Activated CD4-positive, alpha-beta memory T cell treated with anti-CD3 and anti-CD28 coated beads, Interleukin-2, amount 10 ng/mL, durations not matched to agents 7 days and 5 days (primary cell): ENCODE measurements around the gene TSPO. TPM values are rescaled to one million over a fixed set of nuclear protein-coding genes. Genes with fewer than 3 reads are reported as not detected.

Experiments
- CTCF ChIA-PET: fragments of 350-600 bp; sonication (Branson Sonifier 250); formaldehyde crosslinking; loops from one replicate; lab custom pipeline; 2021; ENCODE audit warnings: antibody characterized with exemption, inconsistent platforms; lab: Charles Lee
- POLR2A ChIA-PET: fragments of 350-600 bp; sonication (Branson Sonifier 250); formaldehyde crosslinking; loops from one replicate; lab custom pipeline; 2021; ENCODE audit warnings: antibody characterized with exemption; lab: Charles Lee
- DNase-seq: peaks from one replicate; pipeline ENCODE4 v3.0.0-alpha.2; 2020
- H3K27ac Mint-ChIP-seq: one replicate; pipeline ENCODE4 v1.8.0; 2021; ENCODE audit warnings: mild to moderate bottlenecking, mixed read lengths
- H3K27me3 Mint-ChIP-seq: one replicate; pipeline ENCODE4 v1.8.0; 2021; ENCODE audit warnings: mixed read lengths
- H3K36me3 Mint-ChIP-seq: one replicate; pipeline ENCODE4 v1.8.0; 2021; ENCODE audit warnings: low read depth, mixed read lengths
- H3K4me1 Mint-ChIP-seq: one replicate; pipeline ENCODE4 v1.8.0; 2021; ENCODE audit warnings: mixed read lengths
- H3K4me3 Mint-ChIP-seq: one replicate; pipeline ENCODE4 v1.8.0; 2021; ENCODE audit warnings: mild to moderate bottlenecking, mixed read lengths
- H3K9me3 Mint-ChIP-seq: one replicate; pipeline ENCODE4 v1.8.0; 2021; ENCODE audit warnings: mixed read lengths
- total RNA-seq, 2 experiments: library from RNA; stranded (reverse); gene quantifications; one replicate each; pipeline ENCODE4 v1.2.3, GENCODE V29; 2021

Gene TSPO
- total RNA-seq, 2 experiments from 2014 or later = 133 TPM

GRCh38 chr22:43154887-43155536 lies 3.7 kb downstream of the TSPO start:
- Mint-ChIP-seq H3K27me3 (no peaks in the 10 kb centered on the region), H3K36me3 (peaks cover 2% of the 10 kb centered on the region), H3K27ac (no peak overlapping the region), H3K9me3 (no peaks in the 10 kb centered on the region), H3K4me3 (no peak overlapping the region), H3K4me1 (peaks cover 17% of the 10 kb centered on the region)
- DNase-seq = no peak
- CTCF ChIA-PET = no interaction called here
- POLR2A ChIA-PET = interaction anchor here (1.3 kb wide), 1 partner anchor 25 kb away, joined by 3 read pairs; no protein-coding TSS in a partner anchor

DNA sequence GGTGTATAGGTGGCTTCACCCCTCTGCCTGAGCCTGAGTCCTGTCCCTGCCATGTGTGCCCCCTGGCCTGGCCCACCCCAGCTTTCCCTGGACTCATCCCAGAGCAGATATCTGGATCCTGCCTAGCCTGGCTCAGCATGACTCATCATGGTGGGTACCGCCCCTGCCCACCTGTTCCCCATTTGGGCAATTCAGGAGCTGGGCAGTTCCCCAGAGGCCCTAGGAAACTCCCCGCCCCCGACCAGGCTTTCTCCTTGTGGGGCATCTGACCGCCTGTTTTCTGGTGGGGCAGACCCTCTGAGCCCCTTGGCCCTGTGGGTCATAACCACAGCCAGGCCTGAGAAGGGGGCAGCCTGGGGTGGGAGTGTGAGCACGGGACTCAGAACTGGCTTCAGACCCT lies 4.4 kb downstream of the TSPO start:
- CTCF ChIA-PET = no interaction called here
- no peak overlapping the region for H3K4me3 Mint-ChIP-seq

DNA sequence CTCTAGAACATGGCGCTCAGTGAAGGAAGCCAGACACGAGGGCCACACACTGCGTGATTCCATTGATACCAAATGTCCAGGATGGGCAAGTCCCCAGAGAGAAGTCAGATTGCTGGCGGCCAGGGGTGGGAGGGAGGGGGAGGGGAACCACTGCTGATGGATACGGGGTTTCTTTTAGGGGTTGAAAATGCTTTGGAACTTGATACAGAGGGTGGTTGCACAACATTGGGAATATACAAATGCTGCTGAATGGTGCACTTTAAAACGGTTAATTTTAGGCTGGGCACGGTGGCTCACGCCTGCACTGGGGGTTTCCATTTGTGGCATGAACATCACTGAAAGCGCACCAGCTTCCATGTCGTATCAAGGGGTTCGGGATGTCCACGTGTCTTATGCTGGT lies 5.1 kb downstream of the TSPO start:
- Mint-ChIP-seq H3K36me3 (peaks cover 4% of the 10 kb centered on the region), H3K4me3 (no peak overlapping the region), H3K9me3 (no peaks in the 10 kb centered on the region), H3K27ac (no peak overlapping the region), H3K27me3 (no peaks in the 10 kb centered on the region), H3K4me1 (peaks cover 10% of the 10 kb centered on the region)
- ChIA-PET CTCF (no interaction called here), POLR2A (no interaction called here)
- no peak for DNase-seq

More for the DNA sequence above, 4.4 kb downstream of the TSPO start:
- H3K27ac Mint-ChIP-seq = no peak overlapping the region
- POLR2A ChIA-PET = interaction anchor here (1.3 kb wide), 1 partner anchor 25 kb away, joined by 3 read pairs; no protein-coding TSS in a partner anchor
- H3K4me1 Mint-ChIP-seq = peaks cover 13% of the 10 kb centered on the region
- peaks cover 2% of the 10 kb centered on the region for H3K36me3 Mint-ChIP-seq
- H3K9me3 Mint-ChIP-seq = no peaks in the 10 kb centered on the region
- DNase-seq = no peak
- H3K27me3 Mint-ChIP-seq = no peaks in the 10 kb centered on the region

DNA sequence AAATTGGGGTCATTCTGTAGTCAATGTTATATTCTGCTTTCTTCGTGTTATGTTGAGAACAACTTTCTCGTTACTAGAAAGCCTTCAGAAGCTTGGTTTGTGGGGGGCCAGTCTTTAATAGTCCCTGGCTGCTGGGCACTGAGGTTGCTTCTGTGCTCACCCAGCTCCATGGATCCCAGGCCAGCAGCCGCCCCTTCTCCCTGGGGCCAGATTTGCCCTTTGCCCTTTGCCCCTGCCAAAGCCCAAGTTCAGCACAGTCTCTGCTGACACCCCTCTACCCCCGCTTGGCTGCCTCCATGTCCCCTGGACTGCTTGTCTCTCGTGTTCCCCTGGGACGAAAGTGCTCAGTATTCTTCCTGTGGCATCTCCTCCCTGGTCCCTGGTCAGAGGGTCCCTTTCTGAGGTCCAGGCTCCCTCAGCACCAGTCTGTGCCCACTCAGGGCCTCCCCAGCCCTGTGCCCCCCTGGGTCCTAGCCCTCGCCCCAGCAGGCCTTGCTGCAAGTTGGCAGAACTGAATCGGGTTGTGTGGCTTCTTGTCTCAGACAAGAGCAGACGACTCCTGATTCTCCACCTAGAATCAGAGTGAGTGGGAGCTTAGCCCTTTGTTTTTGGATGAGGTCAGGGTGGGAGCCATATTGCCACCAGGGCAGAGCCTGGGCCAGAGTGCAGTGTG lies 6.7 kb downstream of the TSPO start:
- no peak overlapping the region for H3K4me3 Mint-ChIP-seq
- H3K27ac Mint-ChIP-seq = no peak overlapping the region
- no peaks in the 10 kb centered on the region for H3K27me3 Mint-ChIP-seq
- ChIA-PET CTCF (interaction anchor here (1.6 kb wide), 1 partner anchor 11 kb away, joined by 3 read pairs; no protein-coding TSS in a partner anchor), POLR2A (interaction anchor here (1.0 kb wide), 1 partner anchor 29 kb away, joined by 3 read pairs; no protein-coding TSS in a partner anchor)
- peaks cover 4% of the 10 kb centered on the region for H3K36me3 Mint-ChIP-seq
- H3K9me3 Mint-ChIP-seq = no peaks in the 10 kb centered on the region
- H3K4me1 Mint-ChIP-seq = peaks cover 8% of the 10 kb centered on the region
- no peak for DNase-seq

GRCh38 chr22:43158778-43159483 lies 7.6 kb downstream of the TSPO start:
- no peak for DNase-seq
- Mint-ChIP-seq H3K4me3 (no peak overlapping the region), H3K9me3 (no peaks in the 10 kb centered on the region), H3K27me3 (no peaks in the 10 kb centered on the region), H3K4me1 (peaks cover 5% of the 10 kb centered on the region), H3K27ac (no peak overlapping the region), H3K36me3 (peaks cover 6% of the 10 kb centered on the region)
- ChIA-PET CTCF (interaction anchor here (1.6 kb wide), 1 partner anchor 10 kb away, joined by 3 read pairs; no protein-coding TSS in a partner anchor), POLR2A (no interaction called here)

DNA sequence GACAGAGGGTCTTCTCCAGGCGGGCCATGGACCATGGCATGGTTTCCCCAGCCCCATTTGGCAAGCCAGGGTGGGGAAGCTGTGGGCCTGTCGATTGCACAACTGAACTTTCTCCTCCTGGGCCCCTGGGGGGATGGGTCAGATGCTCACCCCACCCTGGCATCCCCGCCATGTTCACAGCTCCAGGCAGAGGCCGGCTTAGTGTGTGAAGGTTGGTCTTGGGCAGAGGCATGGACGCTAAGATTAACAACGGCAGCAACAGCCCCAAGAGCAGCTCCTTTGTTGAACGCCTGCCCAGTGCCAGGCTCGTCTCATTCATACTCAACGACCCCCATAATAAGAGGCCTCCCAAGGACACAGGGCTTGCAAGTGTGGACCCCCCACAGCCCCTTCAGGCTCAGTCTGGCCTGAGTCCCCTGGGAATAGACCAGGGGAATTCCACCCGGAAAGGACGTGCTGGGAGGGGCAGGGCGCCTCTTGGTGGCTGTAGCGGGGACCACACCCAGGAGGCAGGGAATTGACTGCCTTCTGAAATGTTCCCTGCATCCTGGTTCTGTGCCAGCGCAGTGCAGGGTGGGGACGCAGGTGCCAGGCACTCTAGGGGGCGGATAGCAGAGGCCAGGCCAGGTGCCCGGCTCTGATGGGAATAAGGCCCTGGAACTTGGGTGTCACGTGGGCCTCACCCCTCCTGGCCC lies 8.3 kb downstream of the TSPO start:
- peaks cover 7% of the 10 kb centered on the region for H3K36me3 Mint-ChIP-seq
- H3K4me1 Mint-ChIP-seq = peaks cover 4% of the 10 kb centered on the region
- ChIA-PET CTCF (no interaction called here), POLR2A (no interaction called here)
- DNase-seq = no peak
- no peak overlapping the region for H3K4me3 Mint-ChIP-seq
- H3K9me3 Mint-ChIP-seq = no peaks in the 10 kb centered on the region
- no peak overlapping the region for H3K27ac Mint-ChIP-seq
- H3K27me3 Mint-ChIP-seq = no peaks in the 10 kb centered on the region

DNA sequence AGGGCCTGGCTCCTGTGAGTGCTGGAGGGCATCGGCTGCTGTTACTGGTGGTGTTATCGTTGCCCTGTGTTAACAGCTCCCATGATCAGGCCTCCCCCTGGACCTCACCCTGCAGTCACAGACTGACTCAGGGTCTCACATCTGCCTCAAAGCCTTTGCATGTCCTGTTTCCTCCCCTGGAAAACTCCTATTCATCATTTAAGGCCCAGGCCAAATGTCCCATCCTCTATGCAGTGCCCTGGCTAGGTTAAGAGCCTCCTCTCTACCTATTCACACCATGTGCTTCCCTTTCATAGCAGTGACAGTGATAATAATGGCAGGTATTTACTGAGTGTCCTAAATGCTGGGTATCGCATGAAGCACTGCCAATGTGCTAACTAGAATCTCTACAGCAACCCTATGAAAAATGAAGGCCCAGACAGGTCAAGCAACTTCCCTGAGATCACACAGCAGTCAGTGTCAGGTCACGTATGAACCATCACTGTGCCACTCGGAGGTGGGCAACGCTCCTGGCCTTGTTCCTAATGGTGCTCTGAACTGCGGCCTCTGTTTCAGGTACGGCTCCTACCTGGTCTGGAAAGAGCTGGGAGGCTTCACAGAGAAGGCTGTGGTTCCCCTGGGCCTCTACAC lies 9.3 kb downstream of the TSPO start:
- H3K4me3 Mint-ChIP-seq = no peak overlapping the region
- DNase-seq = no peak
- H3K4me1 Mint-ChIP-seq = peaks cover 2% of the 10 kb centered on the region
- no peaks in the 10 kb centered on the region for H3K9me3 Mint-ChIP-seq
- H3K36me3 Mint-ChIP-seq = peaks cover 7% of the 10 kb centered on the region
- no peak overlapping the region for H3K27ac Mint-ChIP-seq
- ChIA-PET CTCF (no interaction called here), POLR2A (no interaction called here)
- H3K27me3 Mint-ChIP-seq = no peaks in the 10 kb centered on the region

DNA sequence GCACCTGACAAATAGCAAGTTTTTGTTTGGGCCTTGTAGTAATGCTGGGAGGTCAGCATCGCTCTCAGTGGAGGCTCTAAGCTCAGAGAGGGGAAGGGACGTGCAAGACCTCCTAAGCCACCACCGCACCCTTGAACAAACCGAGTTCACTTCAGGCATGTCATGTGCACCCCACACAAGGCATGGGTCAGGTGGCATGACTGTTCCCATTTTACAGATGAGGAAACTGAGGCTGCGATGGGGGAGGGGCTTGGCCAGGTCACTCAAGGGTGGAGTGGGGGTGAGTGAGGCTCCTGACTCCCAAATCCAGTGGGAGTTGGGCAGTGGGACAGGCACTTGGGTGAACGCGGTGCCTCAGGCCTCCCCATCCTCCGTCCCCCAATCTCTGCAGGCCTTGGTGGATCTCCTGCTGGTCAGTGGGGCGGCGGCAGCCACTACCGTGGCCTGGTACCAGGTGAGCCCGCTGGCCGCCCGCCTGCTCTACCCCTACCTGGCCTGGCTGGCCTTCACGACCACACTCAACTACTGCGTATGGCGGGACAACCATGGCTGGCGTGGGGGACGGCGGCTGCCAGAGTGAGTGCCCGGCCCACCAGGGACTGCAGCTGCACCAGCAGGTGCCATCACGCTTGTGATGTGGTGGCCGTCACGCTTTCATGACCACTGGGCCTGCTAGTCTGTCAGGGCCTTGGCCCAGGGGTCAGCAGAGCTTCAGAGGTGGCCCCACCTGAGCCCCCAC lies 11.2 kb downstream of the TSPO start:
- Mint-ChIP-seq H3K27ac (no peak overlapping the region), H3K9me3 (no peaks in the 10 kb centered on the region), H3K27me3 (no peaks in the 10 kb centered on the region), H3K36me3 (peaks cover 15% of the 10 kb centered on the region), H3K4me1 (no peaks in the 10 kb centered on the region), H3K4me3 (no peak overlapping the region)
- POLR2A ChIA-PET = no interaction called here
- CTCF ChIA-PET = no interaction called here
- DNase-seq = no peak

GRCh38 chr22:43163241-43163795 lies 12.0 kb downstream of the TSPO start:
- ChIA-PET CTCF (no interaction called here), POLR2A (interaction anchor here (1.8 kb wide), 1 partner anchor 11 kb away, joined by 5 read pairs; no protein-coding TSS in a partner anchor)
- Mint-ChIP-seq H3K36me3 (peaks cover 16% of the 10 kb centered on the region), H3K9me3 (no peaks in the 10 kb centered on the region), H3K4me1 (no peaks in the 10 kb centered on the region), H3K27me3 (no peaks in the 10 kb centered on the region), H3K27ac (no peak overlapping the region), H3K4me3 (no peak overlapping the region)
- DNase-seq = no peak

GRCh38 chr22:43164636-43165035 lies 13.3 kb downstream of the TSPO start:
- POLR2A ChIA-PET = interaction anchor here (1.3 to 1.8 kb wide), 3 partner anchors 12 to 21 kb away, joined by 3 to 5 read pairs (median 4); partner anchors contain the start of gene MCAT
- DNase-seq = no peak
- no peaks in the 10 kb centered on the region for H3K27me3 Mint-ChIP-seq
- CTCF ChIA-PET = no interaction called here
- no peaks in the 10 kb centered on the region for H3K9me3 Mint-ChIP-seq
- no peak overlapping the region for H3K4me3 Mint-ChIP-seq
- peaks cover 3% of the 10 kb centered on the region for H3K4me1 Mint-ChIP-seq
- peaks cover 17% of the 10 kb centered on the region for H3K36me3 Mint-ChIP-seq
- no peak overlapping the region for H3K27ac Mint-ChIP-seq

DNA sequence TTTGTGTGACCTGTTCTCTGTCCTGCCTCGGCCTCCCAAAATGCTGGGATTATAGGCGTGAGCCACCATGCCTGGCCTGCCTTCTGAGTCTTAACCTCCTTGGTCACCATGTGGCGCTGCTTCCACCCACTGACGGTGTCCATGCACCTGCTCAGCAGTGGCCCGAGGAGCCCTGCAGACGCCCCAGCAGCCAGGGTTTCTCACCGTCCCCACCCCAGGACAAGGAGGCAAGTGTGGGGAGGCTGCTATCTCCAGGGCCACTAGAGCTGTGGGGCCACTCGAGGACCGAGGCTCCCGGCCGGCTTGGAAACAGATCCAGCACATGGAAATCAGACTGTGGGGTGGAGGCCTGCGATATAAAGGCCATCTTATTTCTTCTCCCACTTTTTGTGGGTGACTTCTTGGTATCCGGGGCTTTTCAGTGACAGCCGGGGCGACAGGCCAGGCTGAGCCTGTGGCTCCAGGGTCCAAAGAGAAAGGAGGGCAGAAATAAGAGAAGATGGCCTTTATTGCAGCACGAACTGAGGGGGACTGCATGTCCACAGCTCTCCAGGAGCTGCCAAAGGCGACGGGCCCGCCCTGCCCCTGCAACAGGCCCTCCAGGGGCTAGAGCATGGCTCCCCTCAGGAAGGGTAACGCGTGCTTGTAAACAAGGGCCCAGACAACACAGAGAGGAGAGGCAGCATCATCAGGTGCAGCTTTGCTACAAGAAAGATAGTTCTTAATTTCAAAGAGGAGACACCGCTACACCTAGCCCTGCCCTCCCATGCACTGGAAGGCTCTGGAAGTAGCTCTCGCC lies 15.0 kb downstream of the TSPO start:
- Mint-ChIP-seq H3K27ac (no peak overlapping the region), H3K27me3 (no peaks in the 10 kb centered on the region), H3K9me3 (no peaks in the 10 kb centered on the region), H3K4me3 (no peak overlapping the region), H3K36me3 (peaks cover 22% of the 10 kb centered on the region), H3K4me1 (peaks cover 11% of the 10 kb centered on the region)
- CTCF ChIA-PET = interaction anchor here (0.7 kb wide), 1 partner anchor 24 kb away, joined by 3 read pairs; no protein-coding TSS in a partner anchor
- POLR2A ChIA-PET = interaction anchor here (1.4 kb wide), 1 partner anchor 19 kb away, joined by 3 read pairs; no protein-coding TSS in a partner anchor
- no peak for DNase-seq
